H9 (cell line): ENCODE results near the gene LRG1. TPM values are rescaled to one million over a fixed set of nuclear protein-coding genes. Genes with fewer than 3 reads are reported as not detected.

Experiments used
- DNase-seq: peaks from one replicate; pipeline ENCODE4 v3.0.0-alpha.2; 2017
- H2AFZ ChIP-seq: one replicate; pipeline ENCODE4 v1.6.1; 2013; ENCODE audit warnings: mild to moderate bottlenecking, low read length, control low read depth, moderate library complexity
- H2AK5ac ChIP-seq: 2 replicates; pipeline ENCODE4 v1.6.1; 2013; ENCODE audit warnings: low read length, control low read depth, mixed read lengths; ENCODE audit not compliant: insufficient read length
- H2BK120ac ChIP-seq: one replicate; pipeline ENCODE4 v1.6.1; 2013; ENCODE audit warnings: low read depth, mild to moderate bottlenecking, low read length, control low read depth, inconsistent platforms; ENCODE audit not compliant: poor library complexity, severe bottlenecking
- H2BK12ac ChIP-seq: 2 replicates; pipeline ENCODE4 v1.6.1; 2013; ENCODE audit warnings: low read length, control low read depth, mixed read lengths, low read depth; ENCODE audit not compliant: insufficient read length
- H2BK15ac ChIP-seq: 2 replicates; pipeline ENCODE4 v1.6.1; 2013; ENCODE audit warnings: low read depth, low read length, control low read depth
- H2BK20ac ChIP-seq: one replicate; pipeline ENCODE4 v1.6.1; 2013; ENCODE audit warnings: low read depth, mild to moderate bottlenecking, low read length, control low read depth, inconsistent platforms; ENCODE audit not compliant: poor library complexity, severe bottlenecking
- H2BK5ac ChIP-seq: 2 replicates; pipeline ENCODE4 v1.6.1; 2013; ENCODE audit warnings: low read length, control low read depth, mixed read lengths; ENCODE audit not compliant: insufficient read length
- H3K14ac ChIP-seq: 2 replicates; pipeline ENCODE4 v1.6.1; 2013; ENCODE audit warnings: low read length, control low read depth; ENCODE audit not compliant: insufficient read depth
- H3K18ac ChIP-seq: 2 replicates; pipeline ENCODE4 v1.6.1; 2013; ENCODE audit warnings: low read depth, mild to moderate bottlenecking, mixed read lengths, low read length, control low read depth; ENCODE audit not compliant: insufficient read length
- H3K23ac ChIP-seq: 2 replicates; pipeline ENCODE4 v1.6.1; 2013; ENCODE audit warnings: low read length, control low read depth, mixed read lengths, low read depth; ENCODE audit not compliant: insufficient read length
- H3K23me2 ChIP-seq: 2 replicates; pipeline ENCODE4 v1.6.1; 2013; ENCODE audit warnings: low read depth, mild to moderate bottlenecking, mixed read lengths, low read length, control low read depth; ENCODE audit not compliant: insufficient read length, poor library complexity, severe bottlenecking
- H3K27ac ChIP-seq: 2 replicates; pipeline ENCODE4 v1.5.1; 2013; ENCODE audit warnings: low read length, control low read depth, mixed read lengths, low read depth; ENCODE audit not compliant: insufficient read length
- H3K27me3 ChIP-seq: 2 replicates; pipeline ENCODE4 v1.6.1; 2013; ENCODE audit warnings: low read length, control low read depth, inconsistent platforms; ENCODE audit not compliant: insufficient read depth
- H3K4ac ChIP-seq: 2 replicates; pipeline ENCODE4 v1.6.1; 2013; ENCODE audit warnings: low read depth, mild to moderate bottlenecking, control low read depth, inconsistent platforms, low read length, moderate library complexity
- H3K4me1 ChIP-seq: 2 replicates; pipeline ENCODE4 v1.6.1; 2013; ENCODE audit warnings: low read length, control low read depth, inconsistent platforms; ENCODE audit not compliant: insufficient read depth
- H3K4me2 ChIP-seq: 2 replicates; pipeline ENCODE4 v1.6.1; 2013; ENCODE audit warnings: low read length, control low read depth, mixed read lengths; ENCODE audit not compliant: insufficient read length, insufficient read depth
- H3K56ac ChIP-seq: 2 replicates; pipeline ENCODE4 v1.6.1; 2013; ENCODE audit warnings: low read depth, mild to moderate bottlenecking, mixed read lengths, low read length, control low read depth; ENCODE audit not compliant: insufficient read length
- H3K79me1 ChIP-seq: 2 replicates; pipeline ENCODE4 v1.6.1; 2013; ENCODE audit warnings: low read depth, mild to moderate bottlenecking, moderate library complexity, low read length, control low read depth, inconsistent platforms; ENCODE audit not compliant: insufficient read depth, poor library complexity, severe bottlenecking
- H3K79me2 ChIP-seq: 2 replicates; pipeline ENCODE4 v1.6.1; 2013; ENCODE audit warnings: low read length, control low read depth, inconsistent platforms; ENCODE audit not compliant: insufficient read depth
- H3K9ac ChIP-seq: 2 replicates; pipeline ENCODE4 v1.6.1; 2013; ENCODE audit warnings: low read length, control low read depth, mixed read lengths; ENCODE audit not compliant: insufficient read length; ENCODE audit errors: extremely low read depth
- H3K9me3 ChIP-seq: one replicate; pipeline ENCODE4 v1.6.1; 2013; ENCODE audit warnings: low read depth, low read length, inconsistent platforms; ENCODE audit not compliant: control insufficient read depth
- H3T11ph ChIP-seq: one replicate; pipeline ENCODE4 v1.6.1; 2013; ENCODE audit warnings: mild to moderate bottlenecking, low read length, control low read depth, inconsistent platforms
- H4K20me1 ChIP-seq: one replicate; pipeline ENCODE4 v1.6.1; 2013; ENCODE audit not compliant: control insufficient read depth, insufficient read length, insufficient read depth
- H4K5ac ChIP-seq: 2 replicates; pipeline ENCODE4 v1.6.1; 2013; ENCODE audit warnings: low read depth, mild to moderate bottlenecking, mixed read lengths, low read length, control low read depth; ENCODE audit not compliant: insufficient read length
- H4K8ac ChIP-seq: replicated peaks from 2 replicates; pipeline ENCODE4 v1.6.1; 2013; ENCODE audit warnings: low read length, control low read depth, mixed read lengths, low read depth; ENCODE audit not compliant: insufficient read length
- H4K91ac ChIP-seq: 2 replicates; pipeline ENCODE4 v1.6.1; 2013; ENCODE audit warnings: low read depth, mild to moderate bottlenecking, moderate library complexity, mixed read lengths, low read length, control low read depth; ENCODE audit not compliant: insufficient read length
- H3K27ac Mint-ChIP-seq, 3 experiments: 2 replicates in 2 of 3; 3 replicates in 1 of 3; pipeline ENCODE4 v1.8.0; 2020 to 2021; ENCODE audit warnings: mixed read lengths in 3 of 3, mild to moderate bottlenecking in 1 of 3, moderate library complexity in 1 of 3
- H3K27me3 Mint-ChIP-seq: 2 replicates; pipeline ENCODE4 v1.8.0; 2021; ENCODE audit warnings: low read depth, mild to moderate bottlenecking, moderate library complexity, mixed read lengths
- H3K36me3 Mint-ChIP-seq, 3 experiments: 2 replicates in 2 of 3; 3 replicates in 1 of 3; pipeline ENCODE4 v1.8.0; 2020 to 2021; ENCODE audit warnings: low read depth in 3 of 3, mixed read lengths in 3 of 3; ENCODE audit not compliant: insufficient read depth in 1 of 3
- H3K4me1 Mint-ChIP-seq, 2 experiments: 2 replicates each; pipeline ENCODE4 v1.8.0; 2020; ENCODE audit warnings: mixed read lengths in 2 of 2
- H3K4me3 Mint-ChIP-seq, 2 experiments: 2 replicates in 1 of 2; 3 replicates in 1 of 2; pipeline ENCODE4 v1.8.0; 2020 to 2021; ENCODE audit warnings: mild to moderate bottlenecking in 2 of 2, mixed read lengths in 2 of 2, moderate library complexity in 1 of 2
- H3K9me3 Mint-ChIP-seq, 2 experiments: 2 replicates in 1 of 2; 3 replicates in 1 of 2; pipeline ENCODE4 v1.8.0; 2020; ENCODE audit warnings: mild to moderate bottlenecking in 2 of 2, mixed read lengths in 2 of 2, moderate library complexity in 1 of 2
- CTCF ChIP-seq: fragments of 200-600 bp; sonication (generic); conservative IDR thresholded peaks from 3 replicates; pipeline ENCODE4 v1.8.0; 2021; ENCODE audit warnings: antibody characterized with exemption, mild to moderate bottlenecking
- WGBS: extraction: QIAGEN DNeasy Blood & Tissue Kit; methylation state at CpG from one replicate; pipeline ENCODE4 v1.1.7; 2013; ENCODE audit warnings: missing lambda C conversion rate, low lambda C conversion rate, mixed read lengths; ENCODE audit not compliant: insufficient read length; ENCODE audit errors: extremely low coverage; 5-methylcytosine and 5-hydroxymethylcytosine counted together
- total RNA-seq: library from RNA; stranded (reverse); gene quantifications from 2 replicates; pipeline ENCODE4 v1.2.1, GENCODE V29; 2021

The LRG1 gene
- total RNA-seq, 1 experiment from 2014 or later: 0.24 TPM

GRCh38 chr19:4512070-4512469, 27.8 kb downstream of the LRG1 start:
- Mint-ChIP-seq H3K27ac (no peak overlapping the region; a peak in 1 of 7 replicates), H3K27me3 (peaks cover 87% of the 10 kb centered on the region), H3K4me1 (0 out of 4 replicates have a peak, but pooled peaks cover 0 to 1% of the 10 kb centered on the region in 2 experiments), H3K4me3 (no peak overlapping the region), H3K9me3 (no peaks in the 10 kb centered on the region), H3K36me3 (peaks cover 0 to 4% (median 1%) of the 10 kb centered on the region in 3 experiments; a peak in 2 of 7 replicates)
- Histone ChIP-seq H3K4me2 (no peak overlapping the region), H2BK5ac (no peak overlapping the region), H3K14ac (no peak overlapping the region), H2BK120ac (no peak overlapping the region), H4K91ac (no peak overlapping the region), H2AFZ (no peak overlapping the region), H2BK12ac (no peak overlapping the region), H3K23ac (no peak overlapping the region), H4K5ac (no peak overlapping the region), H2BK20ac (no peak overlapping the region), H3K4me1 (no peaks in the 10 kb centered on the region), H3K4ac (no peak overlapping the region), H3K9me3 (no peaks in the 10 kb centered on the region), H4K20me1 (no peaks in the 10 kb centered on the region), H3K27ac (no peak overlapping the region), H4K8ac (no peak overlapping the region), H3K23me2 (peaks cover 2% of the 10 kb centered on the region), H2AK5ac (no peak overlapping the region), H3K56ac (no peak overlapping the region), H3K9ac (no peak overlapping the region), H3K79me2 (no peaks in the 10 kb centered on the region), H2BK15ac (no peak overlapping the region), H3T11ph (no peak overlapping the region), H3K79me1 (no peaks in the 10 kb centered on the region), H3K27me3 (peaks cover 3% of the 10 kb centered on the region; the same call in 1 of the 2 replicates), H3K18ac (no peak overlapping the region)
- no peak for TF ChIP-seq CTCF
- no CpG with 5 or more reads among the region's 17 CpGs for WGBS
- DNase-seq: no peak
